Measurements from ENCODE around the gene MATN3. TPM values are rescaled to one million over a fixed set of nuclear protein-coding genes. Genes with fewer than 3 reads are reported as not detected.

MATN3 gene
- total RNA-seq, 4 donors from 2014 or later: 0.27 to 2.3 (median 0.33) TPM; not detected in 1

DNA sequence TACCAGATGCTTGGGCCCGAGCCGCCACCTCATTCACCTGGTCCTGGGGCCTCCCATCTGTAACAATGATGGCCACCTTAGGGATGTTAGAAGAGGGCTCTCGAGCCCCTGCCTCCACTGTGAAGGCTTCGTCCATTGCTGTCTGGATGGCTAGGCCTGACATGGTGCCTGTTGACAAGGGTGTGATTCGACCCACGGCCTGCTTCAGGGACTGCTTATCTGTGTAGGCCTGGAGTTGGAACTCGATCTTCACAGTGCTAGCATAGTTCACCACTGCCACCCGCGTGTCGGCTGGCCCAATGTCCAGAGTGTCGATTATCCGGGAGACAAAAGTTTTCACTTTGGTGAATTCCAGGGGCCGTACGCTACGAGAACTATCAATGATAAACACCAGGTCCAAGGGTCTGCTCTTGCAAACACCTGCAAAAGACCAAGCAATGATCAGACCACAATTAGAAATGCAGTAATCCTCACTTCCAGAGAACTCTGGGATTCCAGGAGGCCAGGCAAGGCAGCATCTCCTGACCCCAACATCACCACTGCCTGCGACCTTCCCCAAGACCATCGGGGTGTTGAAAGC lies 6.5 kb downstream of the MATN3 start:
- 87 to 96% methylated on average over 13 to 15 of the region's 17 CpGs for WGBS, 2 donors
- H3K36me3 ChIP-seq: no peaks in the 10 kb centered on the region
- no peak overlapping the region for H3K27ac ChIP-seq
- no peaks in the 10 kb centered on the region for H3K4me1 ChIP-seq
- H3K27me3 ChIP-seq: no peaks in the 10 kb centered on the region
- no peak for DNase-seq
- no peak overlapping the region for H3K4me3 ChIP-seq (replicated peaks in 1 of 3)
- no peak for TF ChIP-seq POLR2A (IDR thresholded peaks at IDR 0.05)
- TF ChIP-seq, protein P1, sequence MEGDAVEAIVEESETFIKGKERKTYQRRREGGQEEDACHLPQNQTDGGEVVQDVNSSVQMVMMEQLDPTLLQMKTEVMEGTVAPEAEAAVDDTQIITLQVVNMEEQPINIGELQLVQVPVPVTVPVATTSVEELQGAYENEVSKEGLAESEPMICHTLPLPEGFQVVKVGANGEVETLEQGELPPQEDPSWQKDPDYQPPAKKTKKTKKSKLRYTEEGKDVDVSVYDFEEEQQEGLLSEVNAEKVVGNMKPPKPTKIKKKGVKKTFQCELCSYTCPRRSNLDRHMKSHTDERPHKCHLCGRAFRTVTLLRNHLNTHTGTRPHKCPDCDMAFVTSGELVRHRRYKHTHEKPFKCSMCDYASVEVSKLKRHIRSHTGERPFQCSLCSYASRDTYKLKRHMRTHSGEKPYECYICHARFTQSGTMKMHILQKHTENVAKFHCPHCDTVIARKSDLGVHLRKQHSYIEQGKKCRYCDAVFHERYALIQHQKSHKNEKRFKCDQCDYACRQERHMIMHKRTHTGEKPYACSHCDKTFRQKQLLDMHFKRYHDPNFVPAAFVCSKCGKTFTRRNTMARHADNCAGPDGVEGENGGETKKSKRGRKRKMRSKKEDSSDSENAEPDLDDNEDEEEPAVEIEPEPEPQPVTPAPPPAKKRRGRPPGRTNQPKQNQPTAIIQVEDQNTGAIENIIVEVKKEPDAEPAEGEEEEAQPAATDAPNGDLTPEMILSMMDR (IDR thresholded peaks at IDR 0.05): no peak
- H3K9me3 ChIP-seq: no peaks in the 10 kb centered on the region
- intact Hi-C loops (cut with DNase I): no loop called here

DNA sequence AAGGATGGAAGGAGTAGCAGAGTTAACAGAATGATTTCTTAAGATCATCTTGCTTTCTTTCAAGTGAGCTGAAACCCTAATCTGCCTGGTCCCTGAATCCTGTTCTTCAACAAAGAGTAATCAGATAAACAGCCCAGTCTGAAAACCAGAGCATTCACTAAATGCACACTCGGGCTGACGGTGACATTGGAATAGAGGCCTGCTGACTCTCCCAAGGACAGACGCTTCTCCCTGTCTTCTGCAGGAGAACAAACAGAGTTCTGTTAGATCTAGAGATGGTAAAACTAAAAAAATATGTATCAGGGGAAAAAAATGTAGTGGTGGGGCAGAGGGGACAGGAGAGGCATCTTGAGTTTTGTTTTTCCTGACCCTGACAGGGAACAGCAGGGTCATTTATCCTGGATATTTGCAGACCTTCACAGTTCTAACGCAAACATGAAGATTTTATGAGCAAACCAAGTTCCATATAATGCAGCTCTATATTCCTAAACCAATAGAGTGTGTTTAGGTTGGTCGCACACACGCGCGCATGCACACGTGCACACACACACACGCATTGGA lies 7.3 kb downstream of the MATN3 start:
- no peak for DNase-seq
- Histone ChIP-seq H3K27me3 (no peaks in the 10 kb centered on the region), H3K9me3 (no peaks in the 10 kb centered on the region), H3K27ac (no peak overlapping the region), H3K4me1 (no peaks in the 10 kb centered on the region), H3K36me3 (no peaks in the 10 kb centered on the region), H3K4me3 (replicated peaks in 1 of 3) (no peak overlapping the region)
- intact Hi-C loops (cut with DNase I): no loop called here
- 90 to 91% methylated on average over 10 of the region's 10 CpGs for WGBS, 2 donors
- TF ChIP-seq, protein P1 (IDR thresholded peaks at IDR 0.05): no peak
- TF ChIP-seq POLR2A (IDR thresholded peaks at IDR 0.05): no peak

DNA sequence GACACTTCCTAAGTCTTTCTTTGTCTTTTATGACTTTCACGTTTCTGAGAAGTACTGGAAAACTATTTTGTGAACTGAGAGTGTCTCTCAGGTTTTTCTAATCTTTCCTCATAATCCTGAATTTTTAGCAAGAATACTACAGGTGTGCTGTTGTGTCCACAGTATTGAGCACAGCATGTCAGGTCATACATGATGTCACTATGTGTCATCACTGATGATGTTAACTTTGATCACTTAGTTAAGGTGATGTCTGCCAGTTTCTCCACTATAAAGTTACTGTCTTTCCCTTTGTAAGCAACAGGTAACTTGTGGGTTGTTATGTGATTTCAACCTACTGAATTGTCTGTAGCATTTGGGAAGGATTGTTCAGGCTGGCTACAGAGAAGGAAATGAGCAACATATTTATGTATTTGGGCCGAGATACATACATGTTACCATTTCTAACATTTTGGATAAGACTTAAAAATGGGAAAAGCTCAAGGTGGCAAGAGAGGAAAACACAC lies 11.1 kb downstream of the MATN3 start:
- intact Hi-C loops (cut with DNase I): no loop called here
- no peak for TF ChIP-seq POLR2A (IDR thresholded peaks at IDR 0.05)
- TF ChIP-seq, protein P1 (IDR thresholded peaks at IDR 0.05): no peak
- Histone ChIP-seq H3K4me3 (replicated peaks in 1 of 3) (no peak overlapping the region), H3K36me3 (no peaks in the 10 kb centered on the region), H3K27me3 (no peaks in the 10 kb centered on the region), H3K9me3 (no peaks in the 10 kb centered on the region), H3K4me1 (no peaks in the 10 kb centered on the region), H3K27ac (no peak overlapping the region)
- 81 to 90% methylated on average over 2 of the region's 2 CpGs for WGBS, 2 donors
- no peak for DNase-seq

DNA sequence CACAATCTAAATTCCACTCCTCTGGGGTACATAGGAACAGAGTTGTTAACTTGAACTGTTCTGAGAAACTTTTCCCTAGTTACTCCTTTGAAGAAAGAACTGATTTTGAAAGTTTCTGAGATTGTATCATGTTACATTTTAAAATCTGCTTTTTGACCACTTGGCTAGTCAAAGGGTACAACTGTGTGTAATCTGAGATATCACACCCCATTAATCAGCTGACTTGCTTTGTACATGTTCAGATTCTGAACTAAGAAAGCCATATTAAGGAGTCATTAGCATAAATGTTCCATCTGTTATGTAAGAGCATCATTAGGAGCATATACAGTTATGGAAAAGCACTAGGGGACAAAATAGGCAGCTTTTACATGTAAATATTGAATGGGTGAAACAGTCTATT lies 18.7 kb downstream of the MATN3 start:
- no peak for DNase-seq
- Histone ChIP-seq H3K27me3 (no peaks in the 10 kb centered on the region), H3K4me3 (replicated peaks in 1 of 3) (no peak overlapping the region), H3K36me3 (no peaks in the 10 kb centered on the region), H3K9me3 (no peaks in the 10 kb centered on the region), H3K4me1 (peaks cover 6% of the 10 kb centered on the region in 2 donors), H3K27ac (no peak overlapping the region)
- TF ChIP-seq, protein P1 (IDR thresholded peaks at IDR 0.05): no peak
- no peak for TF ChIP-seq POLR2A (IDR thresholded peaks at IDR 0.05)
- intact Hi-C loops (cut with DNase I): no loop called here

DNA sequence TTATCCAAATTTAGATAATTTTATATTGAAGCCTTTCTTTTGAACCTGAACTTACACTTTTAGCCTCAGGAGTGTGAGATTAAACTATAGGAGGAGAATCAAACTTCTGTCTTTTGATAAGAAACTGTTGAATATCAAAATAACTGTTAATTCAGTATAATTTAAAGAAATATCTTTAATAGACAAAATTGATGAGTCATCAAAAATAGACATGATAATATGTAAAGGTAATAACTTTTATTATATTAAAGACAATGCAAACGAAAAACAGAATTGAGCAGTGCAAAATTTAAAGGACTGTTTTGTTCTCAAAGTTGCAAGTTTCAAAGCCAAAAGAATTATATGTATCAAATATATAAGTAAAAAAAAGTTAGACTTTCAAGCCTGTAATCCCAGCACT lies 20.6 kb downstream of the MATN3 start:
- Histone ChIP-seq H3K4me1 (peaks cover 6 to 10% of the 10 kb centered on the region in 2 donors), H3K27me3 (no peaks in the 10 kb centered on the region), H3K4me3 (replicated peaks in 1 of 3) (no peak overlapping the region), H3K27ac (no peak overlapping the region), H3K9me3 (no peaks in the 10 kb centered on the region), H3K36me3 (no peaks in the 10 kb centered on the region)
- TF ChIP-seq POLR2A (IDR thresholded peaks at IDR 0.05): no peak
- TF ChIP-seq, protein P1 (IDR thresholded peaks at IDR 0.05): no peak
- DNase-seq: no peak
- intact Hi-C loops (cut with DNase I): no loop called here
- 90 to 92% methylated on average over 1 of the region's 1 CpG for WGBS, 2 donors
